GM12872 (cell line): Measurements from ENCODE around the gene KIAA0408.

Experiments used
- TF ChIP-seq, protein P1 (sequence below): IDR thresholded peaks from 3 replicates; pipeline ENCODE4 v1.5.1; 2011; ENCODE audit warnings: low read depth, mild to moderate bottlenecking, low read length, moderate library complexity; ENCODE audit not compliant: insufficient read depth

KIAA0408 gene

DNA sequence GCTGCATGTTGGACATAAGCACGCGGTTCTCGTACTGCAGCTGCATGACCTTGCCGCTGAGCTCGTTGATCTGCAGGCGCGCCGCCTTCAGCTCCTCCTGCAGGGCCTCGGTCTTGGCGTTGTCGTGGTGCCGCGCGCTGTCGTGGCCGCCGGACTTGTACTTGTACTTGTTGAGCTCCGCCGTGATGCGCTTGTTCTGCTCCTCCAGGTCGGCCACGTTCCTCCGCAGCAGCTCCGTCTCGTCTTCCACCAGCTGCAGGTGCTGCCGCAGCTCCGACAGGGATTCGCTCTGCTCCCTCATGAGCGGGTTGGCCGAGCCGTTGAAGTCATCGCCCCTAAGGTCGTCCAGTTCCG, 16.6 kb upstream of the KIAA0408 start:
- TF ChIP-seq, protein P1, sequence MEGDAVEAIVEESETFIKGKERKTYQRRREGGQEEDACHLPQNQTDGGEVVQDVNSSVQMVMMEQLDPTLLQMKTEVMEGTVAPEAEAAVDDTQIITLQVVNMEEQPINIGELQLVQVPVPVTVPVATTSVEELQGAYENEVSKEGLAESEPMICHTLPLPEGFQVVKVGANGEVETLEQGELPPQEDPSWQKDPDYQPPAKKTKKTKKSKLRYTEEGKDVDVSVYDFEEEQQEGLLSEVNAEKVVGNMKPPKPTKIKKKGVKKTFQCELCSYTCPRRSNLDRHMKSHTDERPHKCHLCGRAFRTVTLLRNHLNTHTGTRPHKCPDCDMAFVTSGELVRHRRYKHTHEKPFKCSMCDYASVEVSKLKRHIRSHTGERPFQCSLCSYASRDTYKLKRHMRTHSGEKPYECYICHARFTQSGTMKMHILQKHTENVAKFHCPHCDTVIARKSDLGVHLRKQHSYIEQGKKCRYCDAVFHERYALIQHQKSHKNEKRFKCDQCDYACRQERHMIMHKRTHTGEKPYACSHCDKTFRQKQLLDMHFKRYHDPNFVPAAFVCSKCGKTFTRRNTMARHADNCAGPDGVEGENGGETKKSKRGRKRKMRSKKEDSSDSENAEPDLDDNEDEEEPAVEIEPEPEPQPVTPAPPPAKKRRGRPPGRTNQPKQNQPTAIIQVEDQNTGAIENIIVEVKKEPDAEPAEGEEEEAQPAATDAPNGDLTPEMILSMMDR, result no peak

DNA sequence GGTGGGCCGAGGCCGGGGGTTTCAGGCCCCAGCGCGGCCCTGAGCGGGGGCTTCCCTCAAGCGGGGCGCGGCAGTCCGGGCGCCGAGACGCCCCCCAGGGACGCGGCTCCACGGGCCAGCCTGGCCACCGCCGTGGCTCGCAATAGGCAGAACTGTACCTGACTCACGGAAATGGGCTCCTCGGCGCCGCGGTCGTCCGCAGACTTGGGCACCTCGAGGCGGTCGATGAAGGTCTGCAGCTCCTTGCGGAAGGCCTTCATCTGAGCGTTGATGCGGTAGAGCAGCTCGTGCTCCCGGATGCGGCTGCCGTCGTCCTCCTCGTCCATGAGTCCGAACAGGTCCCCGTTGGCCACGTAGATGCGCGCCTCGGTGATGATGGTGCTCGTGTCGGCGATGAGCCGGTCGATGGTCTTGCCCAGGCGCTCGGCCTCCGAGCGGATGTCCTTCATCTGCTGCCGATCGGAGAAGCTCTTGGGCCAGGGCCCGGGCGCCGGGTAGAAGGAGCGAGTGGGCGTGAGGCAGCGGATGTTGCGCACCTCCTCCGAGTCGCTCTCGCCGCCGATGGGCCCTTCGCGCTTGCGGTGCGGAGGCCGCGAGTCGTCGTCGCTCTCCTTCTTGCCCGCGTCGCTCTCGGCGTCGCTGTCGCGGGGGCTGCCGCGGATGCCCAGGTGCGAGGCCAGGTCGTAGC, 16.1 kb upstream of the KIAA0408 start:
- TF ChIP-seq, protein P1, result no peak

DNA sequence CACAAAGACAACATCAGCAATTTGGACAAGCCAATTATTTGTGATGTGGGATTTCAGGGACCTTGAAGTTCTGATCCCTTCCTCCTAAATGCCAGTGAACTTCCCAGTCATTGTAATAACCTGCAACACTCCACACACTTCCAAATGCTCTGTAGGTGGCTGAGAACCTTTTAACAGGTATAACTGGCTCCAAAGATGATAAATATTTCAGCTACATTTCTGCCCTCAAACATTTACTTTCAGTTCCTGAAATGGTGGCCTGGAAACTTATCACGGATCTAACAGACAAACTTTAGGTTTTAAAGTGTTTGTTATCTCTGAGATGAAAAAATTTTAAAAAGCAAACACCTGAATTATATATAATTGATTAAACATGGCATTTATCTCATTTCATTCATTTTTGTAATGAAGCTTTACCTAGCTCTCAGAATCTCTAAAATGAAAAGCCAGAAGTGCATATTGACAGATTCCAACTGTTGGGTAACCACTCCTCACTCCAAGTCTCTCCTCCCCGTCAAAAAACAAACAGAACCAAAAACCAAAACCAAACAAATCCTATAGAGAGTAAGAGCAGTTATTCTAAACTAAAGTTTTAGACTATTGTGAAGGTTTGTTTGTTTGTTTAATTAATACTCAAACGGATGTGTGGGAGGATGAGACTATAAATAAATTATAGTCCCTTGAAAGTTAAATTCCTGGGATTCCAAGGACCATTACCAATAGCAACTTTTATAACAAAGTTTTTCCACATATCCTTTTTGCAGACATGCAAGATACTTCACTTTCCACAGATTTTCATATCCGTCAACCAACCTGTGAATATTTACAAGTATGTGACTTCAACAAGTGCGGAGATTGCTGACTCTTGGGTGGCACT, 12.4 kb upstream of the KIAA0408 start:
- TF ChIP-seq, protein P1, result no peak

DNA sequence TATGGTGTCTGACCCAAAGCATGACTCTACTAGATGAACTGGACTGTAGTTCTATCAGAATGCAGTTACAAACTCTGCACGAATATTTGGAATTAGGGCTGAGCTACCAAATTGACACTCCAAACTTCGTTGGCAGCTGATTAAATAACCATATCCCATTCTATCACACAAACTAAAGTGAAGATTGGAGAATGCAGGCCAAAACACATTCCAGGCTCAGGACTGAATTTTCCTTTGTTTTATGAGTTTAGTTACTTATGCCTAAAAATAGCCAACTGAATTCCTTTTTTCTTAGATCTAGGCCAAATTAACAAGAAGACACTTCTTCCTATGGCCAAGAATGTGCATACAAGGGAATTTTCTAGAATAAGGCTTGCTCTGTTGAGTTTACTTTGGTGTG, 9.7 kb upstream of the KIAA0408 start:
- TF ChIP-seq, protein P1, result no peak

DNA sequence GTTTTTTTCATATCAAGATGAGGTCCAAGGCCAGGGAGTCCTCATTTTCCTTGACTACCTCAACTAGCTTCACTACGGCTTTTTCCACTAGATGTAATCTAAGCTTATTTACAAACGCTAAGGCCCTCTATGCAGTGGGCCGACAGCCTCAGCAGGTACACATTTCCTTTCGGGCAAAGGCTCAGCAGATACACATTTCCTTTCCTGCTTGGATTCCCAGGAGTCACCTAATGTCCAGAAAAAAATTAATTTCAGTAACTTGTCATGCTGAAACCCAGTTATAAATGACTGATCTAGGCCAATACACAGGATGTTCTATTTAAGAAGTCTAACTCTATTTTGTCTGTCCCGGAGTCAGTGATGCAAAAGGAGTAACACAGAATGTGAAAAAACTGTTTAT, 7.2 kb upstream of the KIAA0408 start:
- TF ChIP-seq, protein P1, result no peak

DNA sequence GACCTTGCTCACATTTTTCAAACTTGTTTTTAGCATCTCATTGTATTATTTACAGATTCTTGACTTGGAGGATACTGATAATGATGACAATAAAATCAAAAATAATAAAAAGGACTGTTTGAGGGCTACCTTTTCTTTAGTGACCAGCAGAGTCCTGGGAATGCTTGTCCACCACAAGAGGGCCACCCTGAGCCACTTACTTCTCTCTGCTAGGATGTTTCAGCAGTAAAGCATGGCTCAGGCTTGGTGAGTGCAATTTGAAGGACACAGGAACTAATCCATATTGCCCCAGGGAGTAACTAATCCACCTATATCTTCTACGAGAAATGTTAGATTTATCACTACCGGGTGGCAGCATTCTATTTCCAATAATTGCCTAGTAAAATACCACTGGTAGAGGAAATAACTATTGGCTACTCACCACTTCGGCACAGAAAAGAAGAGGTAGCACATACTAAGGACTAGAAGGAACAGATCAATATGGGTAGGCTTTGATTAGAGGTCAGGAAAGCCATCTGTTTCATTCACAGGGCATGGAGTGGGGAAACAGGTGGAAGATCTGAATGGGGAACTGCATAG, 5.8 kb upstream of the KIAA0408 start:
- TF ChIP-seq, protein P1, result peak; percentile 90

DNA sequence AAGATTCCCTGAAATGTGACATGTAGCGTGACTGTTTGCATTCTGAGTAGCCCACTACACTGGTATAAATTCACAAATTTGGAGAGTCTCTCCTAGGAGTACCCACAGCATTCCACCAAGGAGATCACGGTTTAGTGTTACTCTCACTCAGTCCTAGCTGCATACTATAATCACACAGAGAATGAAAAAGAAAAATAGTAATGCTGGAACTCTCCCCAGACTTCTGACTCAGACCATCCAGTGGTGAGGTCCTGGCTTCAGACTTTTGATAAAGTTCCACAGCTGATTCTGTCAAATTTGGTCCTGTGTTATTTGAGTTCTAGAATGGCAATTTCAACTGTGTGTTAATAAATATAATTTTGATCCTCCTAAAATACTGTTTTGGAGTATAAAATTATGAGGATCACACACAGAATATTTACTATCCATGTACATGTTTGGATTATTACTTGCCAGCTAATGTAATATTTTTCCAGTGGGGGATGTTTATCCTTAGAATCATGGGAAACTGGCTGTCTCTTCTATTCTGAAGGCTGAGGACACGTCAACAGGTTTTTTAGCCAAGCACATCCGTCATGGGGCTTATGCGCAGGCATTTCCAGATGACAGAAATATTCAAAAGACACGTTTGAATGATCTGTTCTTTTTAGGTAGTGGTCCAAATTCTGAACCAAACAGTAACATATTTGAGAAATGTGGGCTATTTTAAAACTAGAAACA, 5.1 kb upstream of the KIAA0408 start:
- TF ChIP-seq, protein P1, result no peak
